Ascending aorta (tissue), 2 donors: ENCODE measurements around the gene RSAD1. TPM values are rescaled to one million over a fixed set of nuclear protein-coding genes. Genes with fewer than 3 reads are reported as not detected.

Experiments used
- DNase-seq, 2 donors: peaks; one replicate each; pipeline ENCODE4 v3.0.0-alpha.2; 2019; ENCODE audit warnings: low spot score in 2 of 2
- H3K27ac ChIP-seq, 2 donors: fragments of 200-600 bp; sonication (generic); one replicate each; pipeline ENCODE4 v1.5.1; 2016 to 2017; ENCODE audit warnings: mild to moderate bottlenecking in 1 of 2
- H3K27me3 ChIP-seq: fragments of 200-600 bp; sonication (generic); one replicate; pipeline ENCODE4 v1.5.1; 2017
- H3K36me3 ChIP-seq, 2 donors: fragments of 200-600 bp; sonication (generic); one replicate each; pipeline ENCODE4 v1.5.1; 2016
- H3K4me1 ChIP-seq, 2 donors: fragments of 200-600 bp; sonication (generic); one replicate each; pipeline ENCODE4 v1.5.1; 2016 to 2017; ENCODE audit warnings: mild to moderate bottlenecking in 1 of 2
- H3K4me3 ChIP-seq, 2 donors: fragments of 200-600 bp; sonication (generic); one replicate each; pipeline ENCODE4 v1.5.1; 2016 to 2017; ENCODE audit warnings: mild to moderate bottlenecking in 1 of 2
- H3K9me3 ChIP-seq, 2 donors: fragments of 200-600 bp; sonication (generic); one replicate each; pipeline ENCODE4 v1.5.1; 2016
- CTCF ChIP-seq, 3 experiments: fragments of 200-600 bp in 2 of 3; fragments of 450-650 bp in 1 of 3; sonication (generic) in 2 of 3; IDR thresholded peaks; one replicate each; pipeline ENCODE4 v1.5.1; 2016 to 2019; ENCODE audit warnings: antibody characterized with exemption in 3 of 3, mild to moderate bottlenecking in 1 of 3, moderate library complexity in 1 of 3
- intact Hi-C: fragments of 100-400 bp; cut with DNase I; formaldehyde crosslinking; loops from one replicate; pipeline ENCODE4 v1.15.1; 2023
- total RNA-seq: library from RNA; depleted of rRNA; stranded (reverse); fragments of >200 nt; gene quantifications from one replicate; pipeline ENCODE4 v1.1.0, GENCODE V29; 2016

RSAD1 gene
- total RNA-seq, 1 donor from 2014 or later = 36.7 TPM

- no peaks in the 10 kb centered on the region for H3K4me1 ChIP-seq
- no peaks in the 10 kb centered on the region for H3K27me3 ChIP-seq
- TF ChIP-seq CTCF (IDR thresholded peaks at IDR 0.05) = no peak
- H3K4me3 ChIP-seq = no peak overlapping the region
- H3K27ac ChIP-seq = no peak overlapping the region
- no peaks in the 10 kb centered on the region for H3K9me3 ChIP-seq
- no peak for DNase-seq
- intact Hi-C loops = no loop called here
- no peaks in the 10 kb centered on the region for H3K36me3 ChIP-seq
Observed at GRCh38 chr17:50495217-50495823, 16.7 kb downstream of the RSAD1 start.

DNA sequence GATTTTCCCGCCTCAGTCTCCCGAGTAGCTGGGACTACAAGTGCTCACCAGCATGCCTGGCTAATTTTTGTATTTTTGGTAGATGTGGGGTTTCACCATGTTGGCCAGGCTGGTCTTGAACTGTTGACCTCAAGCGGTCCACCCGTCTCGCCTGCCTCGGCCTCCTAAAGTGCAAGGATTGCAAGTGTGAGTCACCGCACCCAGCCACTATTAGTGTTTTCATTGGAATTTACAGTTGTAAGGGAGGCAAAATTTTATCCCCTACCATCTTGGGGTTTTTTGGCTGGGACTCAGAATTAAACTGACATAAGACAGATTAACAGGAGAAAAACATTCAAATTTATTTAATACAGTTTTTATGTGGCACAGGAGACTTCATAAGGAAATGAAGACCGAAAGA, 17.3 kb downstream of the RSAD1 start:
- no peaks in the 10 kb centered on the region for H3K27me3 ChIP-seq
- no peaks in the 10 kb centered on the region for H3K9me3 ChIP-seq
- intact Hi-C loops = no loop called here
- no peak overlapping the region for H3K27ac ChIP-seq
- no peak for DNase-seq
- H3K4me1 ChIP-seq = no peaks in the 10 kb centered on the region
- no peaks in the 10 kb centered on the region for H3K36me3 ChIP-seq
- H3K4me3 ChIP-seq = no peak overlapping the region
- TF ChIP-seq CTCF (IDR thresholded peaks at IDR 0.05) = no peak

- DNase-seq = no peak
- H3K4me3 ChIP-seq = no peak overlapping the region
- intact Hi-C loops = no loop called here
Observed at GRCh38 chr17:50498021-50498874, 19.6 kb downstream of the RSAD1 start.

GRCh38 chr17:50499270-50499669, 20.6 kb downstream of the RSAD1 start:
- no peaks in the 10 kb centered on the region for H3K27me3 ChIP-seq
- H3K27ac ChIP-seq = no peak overlapping the region
- no peaks in the 10 kb centered on the region for H3K36me3 ChIP-seq
- no peak for DNase-seq
- no peak for TF ChIP-seq CTCF (IDR thresholded peaks at IDR 0.05)
- no peak overlapping the region for H3K4me3 ChIP-seq
- intact Hi-C loops = no loop called here
- no peaks in the 10 kb centered on the region for H3K9me3 ChIP-seq
- no peaks in the 10 kb centered on the region for H3K4me1 ChIP-seq

More at GRCh38 chr17:50498021-50498874, 19.6 kb downstream of the RSAD1 start:
- TF ChIP-seq CTCF (IDR thresholded peaks at IDR 0.05) = no peak
- Histone ChIP-seq H3K27ac (no peak overlapping the region), H3K36me3 (no peaks in the 10 kb centered on the region), H3K4me1 (no peaks in the 10 kb centered on the region), H3K9me3 (no peaks in the 10 kb centered on the region), H3K27me3 (no peaks in the 10 kb centered on the region)

- intact Hi-C loops = no loop called here
- H3K4me3 ChIP-seq = no peak overlapping the region
Observed at GRCh38 chr17:50499721-50500120, 21.1 kb downstream of the RSAD1 start.

More at GRCh38 chr17:50499721-50500120, 21.1 kb downstream of the RSAD1 start:
- no peak for DNase-seq
- no peaks in the 10 kb centered on the region for H3K36me3 ChIP-seq
- H3K9me3 ChIP-seq = no peaks in the 10 kb centered on the region
- no peak overlapping the region for H3K27ac ChIP-seq
- H3K27me3 ChIP-seq = no peaks in the 10 kb centered on the region
- no peaks in the 10 kb centered on the region for H3K4me1 ChIP-seq
- no peak for TF ChIP-seq CTCF (IDR thresholded peaks at IDR 0.05)
